GM19467 (cell line): ENCODE data around the gene OPCML.

Experiments used
- ATAC-seq: cut with Tn5 transposase; IDR thresholded peaks from one replicate; pipeline ENCODE4 v1.9.1; 2021; ENCODE audit warnings: mild to moderate bottlenecking, moderate library complexity; ENCODE audit not compliant: unreplicated experiment

OPCML gene

GRCh38 chr11:132961453-132961852, 570.8 kb downstream of the OPCML start:
- ATAC-seq, result no peak

- no peak for ATAC-seq
Observed at GRCh38 chr11:132960273-132961078, 571.8 kb downstream of the OPCML start.

- no peak for ATAC-seq
Observed at GRCh38 chr11:132959693-132960092, 572.6 kb downstream of the OPCML start.

GRCh38 chr11:132957881-132958280, 574.4 kb downstream of the OPCML start:
- no peak for ATAC-seq

GRCh38 chr11:132948252-132948651, 584.0 kb downstream of the OPCML start:
- ATAC-seq, result no peak

DNA sequence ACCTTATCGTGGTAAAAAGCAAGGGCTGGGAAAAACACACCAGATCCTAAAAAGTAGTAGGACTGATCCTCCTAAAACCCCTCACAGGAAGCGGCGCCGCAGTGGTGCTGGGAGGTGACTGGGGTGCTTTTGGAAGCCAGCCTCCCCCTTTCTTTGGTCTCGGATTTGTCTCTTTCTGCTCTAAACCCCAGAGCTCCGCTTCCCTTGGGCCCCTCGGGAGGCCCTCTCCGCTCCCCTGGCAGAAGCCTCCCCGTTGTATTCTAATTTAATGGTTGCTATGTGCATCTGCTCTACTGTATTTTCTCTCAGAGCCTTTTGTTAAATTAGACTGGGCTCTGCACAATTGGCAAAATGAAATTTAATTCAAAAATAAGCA, 587.7 kb downstream of the OPCML start:
- ATAC-seq, result no peak

GRCh38 chr11:132943706-132944568, 588.4 kb downstream of the OPCML start:
- ATAC-seq, result no peak

DNA sequence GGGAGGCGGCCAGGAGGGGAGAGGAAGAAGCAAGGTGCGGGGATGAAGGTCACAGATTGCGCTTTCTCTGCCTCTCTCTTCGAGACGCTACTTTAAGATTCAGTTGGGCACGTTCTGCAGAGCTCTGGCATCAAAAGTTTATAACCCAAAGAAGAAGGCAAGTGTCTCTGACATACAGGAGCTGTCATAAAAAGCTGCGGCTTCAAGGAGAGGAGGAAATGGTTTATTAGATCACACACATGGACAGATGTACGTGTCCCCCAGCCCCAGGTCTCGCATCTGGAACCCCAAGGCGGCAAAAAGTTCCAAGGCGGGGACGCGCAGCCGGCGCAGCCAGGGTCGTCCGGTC, 589.0 kb downstream of the OPCML start:
- ATAC-seq, result no peak

DNA sequence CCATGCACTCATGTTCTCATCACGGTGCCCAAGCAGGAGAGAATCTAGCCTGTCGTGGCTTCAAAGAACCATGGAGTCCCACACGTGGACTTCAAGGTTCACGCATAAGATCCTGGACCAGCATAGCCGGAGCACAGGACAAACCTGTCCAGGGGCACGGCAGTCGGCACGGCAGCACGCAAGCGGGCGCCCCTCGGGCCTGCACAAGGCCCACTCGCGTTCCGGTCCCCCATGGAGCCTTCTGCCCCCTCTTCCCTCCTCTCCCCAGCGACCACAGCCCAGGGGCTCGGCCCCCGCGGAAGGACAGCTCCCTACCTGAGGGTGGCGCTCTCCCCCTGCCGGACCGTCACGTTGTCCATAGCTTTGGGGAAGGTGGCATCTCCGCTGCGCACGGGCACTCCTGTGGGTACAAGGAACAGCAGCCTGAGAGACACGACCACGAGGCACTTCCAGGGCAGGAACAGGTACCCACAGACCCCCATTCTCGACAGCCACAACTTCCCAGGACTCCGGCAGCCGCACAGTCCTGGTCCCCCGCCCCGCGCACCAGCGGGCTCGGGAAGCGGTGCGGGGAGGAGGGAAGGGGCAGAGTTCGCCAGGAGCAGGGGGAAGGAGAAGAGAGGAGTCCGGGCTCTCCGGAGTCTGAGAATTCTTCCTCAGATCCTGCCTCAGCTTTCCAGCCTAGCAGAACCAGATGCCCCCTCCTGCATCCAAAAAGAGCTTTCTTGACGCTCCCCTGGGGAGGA, 589.5 kb downstream of the OPCML start:
- ATAC-seq, result no peak

GRCh38 chr11:132941761-132942160, 590.5 kb downstream of the OPCML start:
- ATAC-seq, result no peak

DNA sequence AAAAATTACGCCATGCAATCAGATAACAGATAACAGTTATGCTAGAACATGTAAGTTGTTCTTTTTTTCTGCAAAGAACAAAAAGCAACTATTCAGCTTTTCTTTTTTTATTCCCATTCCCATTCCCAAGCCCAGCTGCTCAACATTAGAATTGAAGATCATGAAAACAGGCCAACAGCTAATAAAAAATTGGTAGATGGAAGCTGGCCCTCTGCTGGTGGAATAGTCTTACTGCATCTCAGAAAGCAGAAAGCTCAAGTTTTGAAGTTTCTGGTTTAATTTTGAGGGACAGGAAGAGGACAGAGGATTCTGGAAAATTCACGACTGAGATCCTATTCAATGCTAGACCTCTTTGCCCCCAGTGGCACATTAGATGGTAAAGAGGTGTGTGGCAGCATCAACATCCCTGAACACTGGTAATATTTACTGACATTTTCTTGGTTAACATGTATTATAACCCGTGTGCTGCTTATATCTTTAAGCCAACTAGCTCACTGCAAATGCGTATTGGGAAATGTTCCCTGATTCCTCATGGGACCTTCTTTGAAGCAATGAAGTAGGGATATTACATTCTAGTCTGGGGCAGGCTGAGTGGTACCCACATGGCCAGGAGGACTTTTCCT, 591.2 kb downstream of the OPCML start:
- ATAC-seq, result no peak

- no peak for ATAC-seq
Observed at GRCh38 chr11:132937016-132937415, 595.3 kb downstream of the OPCML start.

GRCh38 chr11:132935383-132935782, 596.9 kb downstream of the OPCML start:
- ATAC-seq, result no peak

GRCh38 chr11:132933703-132934102, 598.6 kb downstream of the OPCML start:
- ATAC-seq, result no peak

- ATAC-seq, result no peak
Observed at GRCh38 chr11:132925825-132926469, 606.4 kb downstream of the OPCML start.

GRCh38 chr11:132921597-132921996, 610.7 kb downstream of the OPCML start:
- ATAC-seq, result no peak

GRCh38 chr11:132920451-132921096, 611.7 kb downstream of the OPCML start:
- ATAC-seq, result no peak

- no peak for ATAC-seq
Observed at GRCh38 chr11:132914600-132914999, 617.7 kb downstream of the OPCML start.

DNA sequence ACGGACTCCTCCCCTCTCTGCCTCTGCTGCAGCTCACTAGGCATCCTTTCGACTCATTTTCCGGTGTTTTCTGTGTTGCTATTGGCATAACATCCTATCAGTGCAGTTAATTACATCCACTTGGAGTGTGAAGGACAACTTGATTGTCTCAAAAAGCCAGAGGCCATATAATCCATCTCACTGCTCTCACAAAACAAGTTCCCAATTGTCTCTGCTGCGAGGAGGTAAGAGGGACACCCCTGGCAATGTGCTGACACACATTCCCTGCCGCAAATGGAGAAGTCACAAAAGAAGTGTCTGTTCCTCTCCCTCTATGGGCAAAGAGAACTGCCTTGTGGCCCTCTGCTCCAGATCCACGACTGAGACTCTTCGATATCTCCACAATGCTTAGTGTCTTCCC, 618.4 kb downstream of the OPCML start:
- no peak for ATAC-seq

GRCh38 chr11:132913295-132913694, 619.0 kb downstream of the OPCML start:
- ATAC-seq, result no peak
